Fibroblast of lung (primary cell): Measurements from ENCODE around the gene ONECUT1. TPM values are rescaled to one million over a fixed set of nuclear protein-coding genes. Genes with fewer than 3 reads are reported as not detected.
"Not testable (repeated sequence)": the region's sequence is repeated elsewhere in the genome, so short reads cannot be mapped to it uniquely, and the experiment has no call there.

ENCODE experiments used
- DNase-seq, 2 donors: peaks; one replicate each; pipeline versions ENCODE4 v3.0.0 to v3.0.0-alpha.2; 2010; ENCODE audit warnings: low read depth in 2 of 2
- H2AFZ ChIP-seq: 2 replicates; pipeline ENCODE4 v1.5.1; 2012; ENCODE audit warnings: low read length, control low read depth, inconsistent platforms
- H3K27ac ChIP-seq: 2 replicates; pipeline ENCODE4 v1.5.1; 2011; ENCODE audit warnings: low read length, control low read depth; ENCODE audit not compliant: insufficient read depth
- H3K27me3 ChIP-seq: 2 replicates; pipeline ENCODE4 v1.5.1; 2011; ENCODE audit warnings: mild to moderate bottlenecking, low read length; ENCODE audit not compliant: control insufficient read depth, insufficient read depth
- H3K36me3 ChIP-seq: 2 replicates; pipeline ENCODE4 v1.5.1; 2011; ENCODE audit warnings: low read length; ENCODE audit not compliant: control insufficient read depth, insufficient read depth
- H3K4me1 ChIP-seq: 2 replicates; pipeline ENCODE4 v1.5.1; 2011; ENCODE audit warnings: low read length; ENCODE audit not compliant: control insufficient read depth, insufficient read depth; ENCODE audit errors: extremely low read depth
- H3K4me2 ChIP-seq: 2 replicates; pipeline ENCODE4 v1.5.1; 2011; ENCODE audit warnings: low read length, control low read depth; ENCODE audit not compliant: insufficient read depth; ENCODE audit errors: extremely low read depth
- H3K4me3 ChIP-seq, 4 experiments: fragments of 200-600 bp in 1 of 4; sonication (generic) in 1 of 4; replicated peaks in 1 of 4; 2 replicates each; pipeline ENCODE4 v1.5.1; 2011 to 2016; ENCODE audit warnings: low read length in 4 of 4, low read depth in 3 of 4, mild to moderate bottlenecking in 3 of 4, control low read depth in 2 of 4, inconsistent platforms in 1 of 4, mixed read lengths in 1 of 4; ENCODE audit not compliant: insufficient read depth in 1 of 4; ENCODE audit errors: control extremely low read depth in 1 of 4
- H3K79me2 ChIP-seq: 2 replicates; pipeline ENCODE4 v1.5.1; 2012; ENCODE audit warnings: mild to moderate bottlenecking, low read length, inconsistent platforms; ENCODE audit not compliant: control insufficient read depth, insufficient read depth
- H3K9ac ChIP-seq: 2 replicates; pipeline ENCODE4 v1.5.1; 2011; ENCODE audit warnings: mild to moderate bottlenecking, low read length, control low read depth; ENCODE audit not compliant: insufficient read depth
- H3K9me3 ChIP-seq: 2 replicates; pipeline ENCODE4 v1.5.1; 2012; ENCODE audit warnings: low read depth, low read length; ENCODE audit not compliant: control insufficient read depth, insufficient read depth
- H4K20me1 ChIP-seq: 2 replicates; pipeline ENCODE4 v1.5.1; 2011; ENCODE audit warnings: low read length; ENCODE audit not compliant: control insufficient read depth, insufficient read depth; ENCODE audit errors: extremely low read depth
- EZH2 ChIP-seq: IDR thresholded peaks from 2 replicates; pipeline ENCODE4 v1.5.1; 2012; ENCODE audit warnings: low read length, control low read depth, mild to moderate bottlenecking; ENCODE audit errors: missing control alignments
- polyA plus RNA-seq, 2 donors: library from polyadenylated mRNA; depleted of rRNA in 1 of 2; stranded (reverse) in 1 of 2; unstranded in 1 of 2; fragments of >200 nt; gene quantifications; 2 replicates each; pipeline ENCODE4 v1.2.1, GENCODE V29; 2011 to 2012; ENCODE audit warnings: missing spikeins in 1 of 2
- total RNA-seq: library from RNA; depleted of rRNA; stranded (reverse); fragments of >200 nt; gene quantifications from 2 replicates; pipeline ENCODE4 v1.2.1, GENCODE V29; 2014
- TF ChIP-seq, protein P1 (sequence below), 2 donors: IDR thresholded peaks in 1 of 2; conservative IDR thresholded peaks in 1 of 2; 1 replicate in 1 of 2; 2 replicates in 1 of 2; pipeline ENCODE4 v1.5.1; 2011 to 2012; ENCODE audit warnings: low read length in 2 of 2, control low read depth in 1 of 2, inconsistent platforms in 1 of 2, low read depth in 1 of 2, mild to moderate bottlenecking in 1 of 2

The ONECUT1 gene
- total and polyA plus RNA-seq, 2 donors (not counting 1 experiment from before 2014, with no cell fraction given): not detected

DNA sequence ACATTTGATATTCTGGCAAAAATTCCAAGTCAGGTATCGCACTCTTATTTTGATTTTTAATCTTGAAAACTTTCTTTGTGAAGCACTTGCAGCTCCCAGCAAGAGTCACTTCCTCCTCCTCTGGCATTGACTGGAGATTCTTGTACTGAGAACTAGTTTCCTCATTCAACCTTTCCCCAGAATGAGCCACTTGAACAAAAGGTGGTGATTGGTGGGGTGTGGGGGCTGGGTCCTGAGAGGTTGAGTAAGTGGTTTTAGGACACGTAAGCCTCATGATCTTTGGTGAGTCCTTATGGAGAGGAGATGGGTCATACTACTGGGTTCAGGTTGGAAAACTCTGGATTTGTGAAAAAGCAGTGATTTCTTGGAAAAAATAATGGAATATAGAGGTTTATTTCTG is 32.3 kb upstream of the ONECUT1 start:
- DNase-seq: no peak
- no peak overlapping the region for H3K27ac ChIP-seq
- H3K27me3 ChIP-seq: no peaks in the 10 kb centered on the region
- no peaks in the 10 kb centered on the region for H4K20me1 ChIP-seq
- no peaks in the 10 kb centered on the region for H3K9me3 ChIP-seq
- no peak overlapping the region for H3K9ac ChIP-seq
- H3K4me2 ChIP-seq: no peak overlapping the region
- no peaks in the 10 kb centered on the region for H3K36me3 ChIP-seq
- H2AFZ ChIP-seq: no peak overlapping the region
- no peak for TF ChIP-seq EZH2
- TF ChIP-seq, protein P1, sequence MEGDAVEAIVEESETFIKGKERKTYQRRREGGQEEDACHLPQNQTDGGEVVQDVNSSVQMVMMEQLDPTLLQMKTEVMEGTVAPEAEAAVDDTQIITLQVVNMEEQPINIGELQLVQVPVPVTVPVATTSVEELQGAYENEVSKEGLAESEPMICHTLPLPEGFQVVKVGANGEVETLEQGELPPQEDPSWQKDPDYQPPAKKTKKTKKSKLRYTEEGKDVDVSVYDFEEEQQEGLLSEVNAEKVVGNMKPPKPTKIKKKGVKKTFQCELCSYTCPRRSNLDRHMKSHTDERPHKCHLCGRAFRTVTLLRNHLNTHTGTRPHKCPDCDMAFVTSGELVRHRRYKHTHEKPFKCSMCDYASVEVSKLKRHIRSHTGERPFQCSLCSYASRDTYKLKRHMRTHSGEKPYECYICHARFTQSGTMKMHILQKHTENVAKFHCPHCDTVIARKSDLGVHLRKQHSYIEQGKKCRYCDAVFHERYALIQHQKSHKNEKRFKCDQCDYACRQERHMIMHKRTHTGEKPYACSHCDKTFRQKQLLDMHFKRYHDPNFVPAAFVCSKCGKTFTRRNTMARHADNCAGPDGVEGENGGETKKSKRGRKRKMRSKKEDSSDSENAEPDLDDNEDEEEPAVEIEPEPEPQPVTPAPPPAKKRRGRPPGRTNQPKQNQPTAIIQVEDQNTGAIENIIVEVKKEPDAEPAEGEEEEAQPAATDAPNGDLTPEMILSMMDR (conservative IDR thresholded peaks at IDR 0.05 in 1 of 2, IDR thresholded peaks at IDR 0.05 in 1 of 2; ENCODE audit: low read depth in 1 of 2, low read length in 2 of 2): no peak
- no peaks in the 10 kb centered on the region for H3K79me2 ChIP-seq
- H3K4me3 ChIP-seq: no peak overlapping the region
- no peaks in the 10 kb centered on the region for H3K4me1 ChIP-seq

DNA sequence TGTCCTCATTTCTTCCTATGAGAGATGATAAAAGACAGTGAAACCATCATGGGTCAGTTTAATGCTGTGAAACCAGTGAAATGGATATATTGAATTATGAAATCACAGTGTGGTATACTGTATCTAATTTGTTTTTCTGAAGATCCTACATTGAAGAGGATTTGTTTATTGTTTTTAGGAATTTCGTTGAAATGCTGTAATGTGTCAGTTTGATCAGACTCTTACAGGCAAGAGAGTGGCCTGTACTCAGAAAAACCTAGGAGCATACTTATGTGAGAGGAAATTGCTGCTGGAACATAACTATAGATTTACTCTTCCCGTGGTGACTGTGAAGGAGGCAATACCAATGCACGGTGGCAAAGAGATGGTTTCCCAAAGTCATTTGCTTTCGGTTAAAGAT is 29.1 kb upstream of the ONECUT1 start:
- TF ChIP-seq EZH2: no peak
- TF ChIP-seq, protein P1 (conservative IDR thresholded peaks at IDR 0.05 in 1 of 2, IDR thresholded peaks at IDR 0.05 in 1 of 2; ENCODE audit: low read depth in 1 of 2, low read length in 2 of 2): no peak

DNA sequence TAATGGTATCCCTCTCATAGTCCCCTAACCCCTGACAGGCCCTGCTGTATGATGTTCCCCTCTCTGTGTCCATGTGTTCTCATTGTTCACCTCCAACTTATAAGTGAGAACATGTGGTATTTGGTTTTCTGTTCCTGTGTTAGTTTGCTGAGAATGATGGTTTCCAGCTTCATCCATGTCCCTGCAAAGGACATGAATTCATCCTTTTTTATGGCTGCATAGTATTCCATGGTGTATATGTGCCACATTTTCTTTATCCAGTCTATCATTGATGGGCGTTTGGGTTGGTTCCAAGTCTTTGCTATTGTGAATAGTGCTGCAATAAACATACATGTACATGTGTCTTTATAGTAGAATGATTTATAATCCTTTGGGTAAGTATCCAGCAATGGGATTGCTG is 25.8 kb upstream of the ONECUT1 start:
- H3K27ac ChIP-seq, H3K9ac ChIP-seq, H3K9me3 ChIP-seq, H3K4me1 ChIP-seq, H2AFZ ChIP-seq, H3K4me2 ChIP-seq, DNase-seq, H3K27me3 ChIP-seq, H3K36me3 ChIP-seq, H3K79me2 ChIP-seq, H4K20me1 ChIP-seq, H3K4me3 ChIP-seq: not testable (repeated sequence)

More for the DNA sequence above, 29.1 kb upstream of the ONECUT1 start:
- H3K9ac ChIP-seq: no peak overlapping the region
- no peaks in the 10 kb centered on the region for H3K36me3 ChIP-seq
- no peaks in the 10 kb centered on the region for H3K4me1 ChIP-seq
- H2AFZ ChIP-seq: no peak overlapping the region
- no peaks in the 10 kb centered on the region for H4K20me1 ChIP-seq
- no peak overlapping the region for H3K4me2 ChIP-seq
- H3K27me3 ChIP-seq: no peaks in the 10 kb centered on the region
- H3K27ac ChIP-seq: no peak overlapping the region
- no peak for DNase-seq
- H3K79me2 ChIP-seq: no peaks in the 10 kb centered on the region
- H3K9me3 ChIP-seq: no peaks in the 10 kb centered on the region
- H3K4me3 ChIP-seq: no peak overlapping the region
